Subcutaneous preadipocyte (primary cell): ENCODE results near the gene MPC1. TPM values are rescaled to one million over a fixed set of nuclear protein-coding genes. Genes with fewer than 3 reads are reported as not detected.

Source experiments
- total RNA-seq: library from RNA; depleted of rRNA; stranded (reverse); fragments of >200 nt; gene quantifications from 2 replicates; pipeline ENCODE4 v1.2.3, GENCODE V29; 2012

The MPC1 gene
- 16.9 and 25.0 TPM in 2 replicates for total RNA-seq

GRCh38 chr6:166382933-166383801, at the start of gene MPC1:
Gene MPC1 (minus strand): TSS chr6:166382940. CDS start chr6:166382876, 64 bp downstream.

GRCh38 chr6:166342349-166343149, 40.2 kb downstream of the MPC1 start, which contains the start of gene SFT2D1:
Gene SFT2D1 (minus strand): TSS chr6:166342545. CDS start chr6:166342481, 64 bp downstream.

Other genes starting within 250 kb of the MPC1 start
- gene TBXT, start 215.1 kb downstream of the MPC1 start, total RNA-seq = not detected in 2 replicates
- not detected in 2 replicates for gene PRR18, start 74.5 kb downstream of the MPC1 start, total RNA-seq
- 25.0 and 29.7 TPM in 2 replicates for gene SFT2D1, start 40.4 kb downstream of the MPC1 start, total RNA-seq
- 2.5 and 5.5 TPM in 2 replicates for gene RAMACL, start 203.7 kb upstream of the MPC1 start, total RNA-seq
- gene RPS6KA2, start 244.3 kb upstream of the MPC1 start, total RNA-seq = 74.2 and 81.9 TPM in 2 replicates